GM12878 (cell line): ENCODE results near the gene CALML5. TPM values are rescaled to one million over a fixed set of nuclear protein-coding genes. Genes with fewer than 3 reads are reported as not detected.

Experiments used
- EP300 ChIP-seq, 2 experiments: fragments of 150-350 bp in 1 of 2; IDR thresholded peaks; 2 replicates each; pipeline ENCODE4 v1.6.1; 2011 to 2012; ENCODE audit warnings: low read depth in 2 of 2, low read length in 2 of 2, borderline replicate concordance in 1 of 2, improper control_type of control experiment in 1 of 2, inconsistent platforms in 1 of 2; ENCODE audit not compliant: control insufficient read depth in 1 of 2
- MTA2 ChIP-seq: fragments of 450-650 bp; IDR thresholded peaks from 2 replicates; pipeline ENCODE4 v1.6.1; 2016; ENCODE audit warnings: low read depth, mild to moderate bottlenecking, moderate library complexity
- polyA plus RNA-seq, 11 experiments: library from polyadenylated mRNA; depleted of rRNA in 4 of 11; unstranded in 6 of 11; stranded (reverse) in 5 of 11; fragments of >200 nt; fragmentation: Nextera tagmentation in 4 of 11; fragmentation: Illumina TruSeq in 1 of 11; extraction: Ambion mirVana in 4 of 11; extraction: Trizol in 1 of 11; gene quantifications; 1 replicate in 1 of 11; 2 replicates in 10 of 11; pipeline versions ENCODE4 v1.2.1 to v1.2.3, GENCODE V29; 2011 to 2016; ENCODE audit warnings: inconsistent platforms in 2 of 11, missing spikeins in 2 of 11, low read depth in 1 of 11
- total RNA-seq, 4 experiments: library from RNA; depleted of rRNA in 3 of 4; stranded (reverse); fragments of >200 nt in 3 of 4; fragmentation: Illumina TruSeq in 1 of 4; extraction: Trizol in 1 of 4; gene quantifications; 2 replicates each; pipeline versions ENCODE4 v1.2.1 to v1.2.3, GENCODE V29; 2013 to 2021
- TF ChIP-seq, protein P1 (sequence below): fragments of 450-650 bp; IDR thresholded peaks from 2 replicates; pipeline ENCODE4 v1.6.1; 2017; ENCODE audit warnings: borderline replicate concordance
- TF ChIP-seq, protein P2 (sequence below): fragments of 450-650 bp; IDR thresholded peaks from 2 replicates; pipeline ENCODE4 v1.6.1; 2017; ENCODE audit warnings: mild to moderate bottlenecking, moderate library complexity

CALML5 gene
- total and polyA plus RNA-seq, 10 of the 15 experiments (the other 5 are each of a cell fraction or from before 2014, with no cell fraction given), result not detected

DNA sequence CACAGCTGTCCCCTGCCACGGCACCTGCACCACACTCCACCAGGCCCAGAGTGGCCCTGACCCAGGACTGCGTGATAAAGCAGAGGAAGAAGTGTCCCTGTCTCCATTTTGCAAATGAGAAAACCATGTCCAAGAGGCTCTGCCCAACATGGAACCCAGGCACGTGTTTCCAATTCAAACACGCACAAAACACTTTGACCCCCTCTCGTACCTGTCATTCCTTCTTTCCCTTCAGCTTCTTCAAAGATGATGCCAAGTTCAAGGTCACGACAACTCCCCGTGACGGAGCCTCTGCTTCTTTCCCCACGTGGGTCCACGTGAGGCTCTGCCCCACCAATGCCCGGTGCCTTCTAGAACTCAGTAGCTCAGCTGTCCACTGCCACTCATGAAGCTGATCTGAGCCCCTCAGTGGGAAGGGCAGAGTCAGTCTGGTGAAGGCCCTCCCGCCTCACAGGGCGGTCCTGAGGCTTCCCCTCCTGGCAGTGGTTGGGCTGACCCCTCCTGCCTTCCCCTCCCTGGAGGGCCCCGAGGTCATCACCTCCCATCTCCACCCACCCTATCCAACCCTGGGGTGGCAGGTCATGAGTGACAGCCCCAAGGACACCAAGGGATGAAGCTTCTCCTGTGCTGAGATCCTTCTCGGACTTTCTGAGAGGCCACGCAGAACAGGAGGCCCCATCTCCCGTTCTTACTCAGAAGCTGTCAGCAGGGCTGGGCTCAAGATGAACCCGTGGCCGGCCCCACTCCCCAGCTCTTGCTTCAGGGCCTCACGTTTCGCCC is 19.0 kb downstream of the CALML5 start (continued):
- TF ChIP-seq, protein P1, sequence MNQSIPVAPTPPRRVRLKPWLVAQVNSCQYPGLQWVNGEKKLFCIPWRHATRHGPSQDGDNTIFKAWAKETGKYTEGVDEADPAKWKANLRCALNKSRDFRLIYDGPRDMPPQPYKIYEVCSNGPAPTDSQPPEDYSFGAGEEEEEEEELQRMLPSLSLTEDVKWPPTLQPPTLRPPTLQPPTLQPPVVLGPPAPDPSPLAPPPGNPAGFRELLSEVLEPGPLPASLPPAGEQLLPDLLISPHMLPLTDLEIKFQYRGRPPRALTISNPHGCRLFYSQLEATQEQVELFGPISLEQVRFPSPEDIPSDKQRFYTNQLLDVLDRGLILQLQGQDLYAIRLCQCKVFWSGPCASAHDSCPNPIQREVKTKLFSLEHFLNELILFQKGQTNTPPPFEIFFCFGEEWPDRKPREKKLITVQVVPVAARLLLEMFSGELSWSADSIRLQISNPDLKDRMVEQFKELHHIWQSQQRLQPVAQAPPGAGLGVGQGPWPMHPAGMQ, result no peak
- TF ChIP-seq, protein P2, sequence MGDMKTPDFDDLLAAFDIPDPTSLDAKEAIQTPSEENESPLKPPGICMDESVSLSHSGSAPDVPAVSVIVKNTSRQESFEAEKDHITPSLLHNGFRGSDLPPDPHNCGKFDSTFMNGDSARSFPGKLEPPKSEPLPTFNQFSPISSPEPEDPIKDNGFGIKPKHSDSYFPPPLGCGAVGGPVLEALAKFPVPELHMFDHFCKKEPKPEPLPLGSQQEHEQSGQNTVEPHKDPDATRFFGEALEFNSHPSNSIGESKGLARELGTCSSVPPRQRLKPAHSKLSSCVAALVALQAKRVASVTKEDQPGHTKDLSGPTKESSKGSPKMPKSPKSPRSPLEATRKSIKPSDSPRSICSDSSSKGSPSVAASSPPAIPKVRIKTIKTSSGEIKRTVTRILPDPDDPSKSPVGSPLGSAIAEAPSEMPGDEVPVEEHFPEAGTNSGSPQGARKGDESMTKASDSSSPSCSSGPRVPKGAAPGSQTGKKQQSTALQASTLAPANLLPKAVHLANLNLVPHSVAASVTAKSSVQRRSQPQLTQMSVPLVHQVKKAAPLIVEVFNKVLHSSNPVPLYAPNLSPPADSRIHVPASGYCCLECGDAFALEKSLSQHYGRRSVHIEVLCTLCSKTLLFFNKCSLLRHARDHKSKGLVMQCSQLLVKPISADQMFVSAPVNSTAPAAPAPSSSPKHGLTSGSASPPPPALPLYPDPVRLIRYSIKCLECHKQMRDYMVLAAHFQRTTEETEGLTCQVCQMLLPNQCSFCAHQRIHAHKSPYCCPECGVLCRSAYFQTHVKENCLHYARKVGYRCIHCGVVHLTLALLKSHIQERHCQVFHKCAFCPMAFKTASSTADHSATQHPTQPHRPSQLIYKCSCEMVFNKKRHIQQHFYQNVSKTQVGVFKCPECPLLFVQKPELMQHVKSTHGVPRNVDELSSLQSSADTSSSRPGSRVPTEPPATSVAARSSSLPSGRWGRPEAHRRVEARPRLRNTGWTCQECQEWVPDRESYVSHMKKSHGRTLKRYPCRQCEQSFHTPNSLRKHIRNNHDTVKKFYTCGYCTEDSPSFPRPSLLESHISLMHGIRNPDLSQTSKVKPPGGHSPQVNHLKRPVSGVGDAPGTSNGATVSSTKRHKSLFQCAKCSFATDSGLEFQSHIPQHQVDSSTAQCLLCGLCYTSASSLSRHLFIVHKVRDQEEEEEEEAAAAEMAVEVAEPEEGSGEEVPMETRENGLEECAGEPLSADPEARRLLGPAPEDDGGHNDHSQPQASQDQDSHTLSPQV, result no peak
- TF ChIP-seq MTA2, result no peak
- no peak for TF ChIP-seq EP300 (IDR thresholded peaks at IDR 0.05; ENCODE audit: borderline replicate concordance in 1 of 2, control insufficient read depth in 1 of 2, low read depth in 2 of 2, low read length in 2 of 2)
